HCT116 (cell line): Measurements from ENCODE around the gene PRR36.
"Not testable (repeated sequence)": the region's sequence is repeated elsewhere in the genome, so short reads cannot be mapped to it uniquely, and the experiment has no call there.

ENCODE experiments used
- CTCF ChIP-seq, 3 experiments: fragments of 200-600 bp in 1 of 3; sonication (generic) in 1 of 3; IDR thresholded peaks in 2 of 3; conservative IDR thresholded peaks in 1 of 3; 2 replicates each; pipeline ENCODE4 v1.5.1; 2012 to 2017; ENCODE audit warnings: low read depth in 2 of 3, low read length in 2 of 3, antibody characterized with exemption in 1 of 3, borderline replicate concordance in 1 of 3, control low read depth in 1 of 3, mild to moderate bottlenecking in 1 of 3, mixed read lengths in 1 of 3, mixed run types in 1 of 3, moderate library complexity in 1 of 3; ENCODE audit not compliant: insufficient read depth in 1 of 3
- POLR2AphosphoS5 ChIP-seq: IDR thresholded peaks from 2 replicates; pipeline ENCODE4 v1.6.1; 2011; ENCODE audit warnings: mild to moderate bottlenecking, low read depth, low read length, moderate library complexity
- ZFX ChIP-seq: fragments of 450-650 bp; IDR thresholded peaks from 2 replicates; pipeline ENCODE4 v1.6.1; 2017

DNA sequence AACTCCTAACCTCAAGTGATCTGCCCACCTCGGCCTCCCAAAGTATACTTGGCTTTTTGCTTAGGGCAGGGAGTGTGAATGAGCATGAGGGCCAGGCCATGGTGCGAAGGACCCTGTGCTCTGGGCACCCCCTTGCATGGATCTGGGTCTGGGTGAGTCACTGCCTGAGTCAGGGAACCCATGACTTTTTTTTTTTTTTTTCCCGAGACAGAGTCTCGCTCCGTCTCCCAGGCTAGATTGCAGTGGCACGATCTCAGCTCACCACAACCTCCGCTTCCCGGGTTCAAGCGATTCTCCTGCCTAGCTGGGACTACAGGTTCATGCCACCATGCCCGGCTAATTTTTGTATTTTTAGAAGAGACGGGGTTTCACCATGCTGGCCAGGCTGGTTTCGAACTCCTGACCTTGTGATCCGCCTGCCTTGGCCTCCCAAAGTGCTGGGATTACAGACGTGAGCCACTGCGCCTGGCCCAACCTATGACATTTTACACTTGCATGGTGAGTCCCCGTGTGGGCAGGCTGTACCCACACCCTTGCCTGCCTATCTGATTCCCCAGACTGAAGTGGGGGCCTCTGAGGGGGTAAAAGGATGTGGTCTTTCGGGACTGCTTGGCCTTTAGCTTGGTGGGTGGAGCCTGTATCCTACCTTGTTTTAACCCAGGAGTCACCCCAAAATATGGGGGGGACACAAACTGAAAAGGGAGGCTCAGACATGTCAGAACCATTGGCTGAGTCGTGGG lies 19.3 kb upstream of the PRR36 start:
- not testable (repeated sequence) for TF ChIP-seq POLR2AphosphoS5; ZFX; CTCF (IDR thresholded peaks at IDR 0.05 in 2 of 3, conservative IDR thresholded peaks at IDR 0.05 in 1 of 3; ENCODE audit: borderline replicate concordance in 1 of 3, insufficient read depth in 1 of 3, low read depth in 2 of 3, low read length in 2 of 3)
